ENCODE data around the gene PPP1R37.

DNA sequence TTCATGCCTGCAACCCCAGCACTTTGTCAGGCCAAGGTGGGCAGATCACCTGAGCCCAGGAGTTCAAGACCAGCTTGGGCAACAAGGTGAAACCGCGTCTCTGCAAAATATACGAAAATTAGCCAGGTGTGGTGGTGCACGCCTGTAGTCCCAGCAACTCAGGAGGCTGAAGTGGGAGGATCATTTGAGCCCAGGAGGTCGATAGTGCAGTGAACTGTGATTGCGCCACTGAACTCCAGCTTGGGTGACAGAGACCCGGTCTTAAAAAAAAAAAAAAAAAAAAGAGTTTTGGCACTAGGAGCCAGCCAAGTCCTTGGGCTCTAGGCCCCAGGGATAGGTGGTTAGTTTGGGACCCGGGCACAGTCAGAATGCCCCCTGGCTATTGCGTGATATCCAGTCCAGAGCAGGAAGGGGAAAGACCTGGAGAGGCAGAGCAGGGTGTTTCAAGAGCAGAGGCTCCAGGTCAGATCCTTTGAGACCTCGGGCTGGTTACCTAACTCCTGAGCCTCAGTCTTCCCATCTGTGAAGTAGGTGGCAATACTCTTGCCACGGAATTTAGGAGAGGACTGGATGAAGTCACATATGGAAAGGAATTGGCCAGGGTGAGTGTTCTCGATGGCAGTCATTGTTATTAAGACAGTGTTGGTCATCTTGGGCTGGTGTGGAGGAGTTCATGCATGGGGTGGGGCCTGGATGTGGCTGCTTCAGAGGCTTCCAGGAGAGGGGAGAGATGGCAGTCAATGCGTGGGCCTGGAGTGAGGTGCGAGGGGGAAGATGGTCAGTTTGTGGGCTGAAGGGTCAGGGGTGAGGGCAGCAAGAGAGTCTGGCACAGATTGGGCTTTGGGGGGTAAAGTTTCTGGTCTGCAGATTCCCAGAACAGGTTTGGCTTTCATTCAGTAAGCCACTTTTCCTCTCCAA is 2.8 kb downstream of the PPP1R37 start:
- TF ChIP-seq FOSL1 (IDR thresholded peaks at IDR 0.05; ENCODE audit: insufficient read depth, low read depth, low read length) = no peak
- no peak for TF ChIP-seq BCL11A (IDR thresholded peaks at IDR 0.05; ENCODE audit: low read depth in 2 of 2, low read length in 2 of 2)
- TF ChIP-seq, protein P1, sequence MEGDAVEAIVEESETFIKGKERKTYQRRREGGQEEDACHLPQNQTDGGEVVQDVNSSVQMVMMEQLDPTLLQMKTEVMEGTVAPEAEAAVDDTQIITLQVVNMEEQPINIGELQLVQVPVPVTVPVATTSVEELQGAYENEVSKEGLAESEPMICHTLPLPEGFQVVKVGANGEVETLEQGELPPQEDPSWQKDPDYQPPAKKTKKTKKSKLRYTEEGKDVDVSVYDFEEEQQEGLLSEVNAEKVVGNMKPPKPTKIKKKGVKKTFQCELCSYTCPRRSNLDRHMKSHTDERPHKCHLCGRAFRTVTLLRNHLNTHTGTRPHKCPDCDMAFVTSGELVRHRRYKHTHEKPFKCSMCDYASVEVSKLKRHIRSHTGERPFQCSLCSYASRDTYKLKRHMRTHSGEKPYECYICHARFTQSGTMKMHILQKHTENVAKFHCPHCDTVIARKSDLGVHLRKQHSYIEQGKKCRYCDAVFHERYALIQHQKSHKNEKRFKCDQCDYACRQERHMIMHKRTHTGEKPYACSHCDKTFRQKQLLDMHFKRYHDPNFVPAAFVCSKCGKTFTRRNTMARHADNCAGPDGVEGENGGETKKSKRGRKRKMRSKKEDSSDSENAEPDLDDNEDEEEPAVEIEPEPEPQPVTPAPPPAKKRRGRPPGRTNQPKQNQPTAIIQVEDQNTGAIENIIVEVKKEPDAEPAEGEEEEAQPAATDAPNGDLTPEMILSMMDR (IDR thresholded peaks at IDR 0.05; ENCODE audit: control extremely low read depth in 1 of 3, insufficient read depth in 1 of 3, low read depth in 1 of 3, low read length in 3 of 3) = no peak
- TF ChIP-seq POLR2A (IDR thresholded peaks at IDR 0.05; ENCODE audit: control extremely low read depth in 1 of 2, low read depth in 2 of 2, low read length in 2 of 2) = no peak
